Measurements from ENCODE around the gene MORN3. TPM values are rescaled to one million over a fixed set of nuclear protein-coding genes. Genes with fewer than 3 reads are reported as not detected.

MORN3 gene
- total RNA-seq, 2 donors from 2014 or later = 1.4 to 1.6 TPM

DNA sequence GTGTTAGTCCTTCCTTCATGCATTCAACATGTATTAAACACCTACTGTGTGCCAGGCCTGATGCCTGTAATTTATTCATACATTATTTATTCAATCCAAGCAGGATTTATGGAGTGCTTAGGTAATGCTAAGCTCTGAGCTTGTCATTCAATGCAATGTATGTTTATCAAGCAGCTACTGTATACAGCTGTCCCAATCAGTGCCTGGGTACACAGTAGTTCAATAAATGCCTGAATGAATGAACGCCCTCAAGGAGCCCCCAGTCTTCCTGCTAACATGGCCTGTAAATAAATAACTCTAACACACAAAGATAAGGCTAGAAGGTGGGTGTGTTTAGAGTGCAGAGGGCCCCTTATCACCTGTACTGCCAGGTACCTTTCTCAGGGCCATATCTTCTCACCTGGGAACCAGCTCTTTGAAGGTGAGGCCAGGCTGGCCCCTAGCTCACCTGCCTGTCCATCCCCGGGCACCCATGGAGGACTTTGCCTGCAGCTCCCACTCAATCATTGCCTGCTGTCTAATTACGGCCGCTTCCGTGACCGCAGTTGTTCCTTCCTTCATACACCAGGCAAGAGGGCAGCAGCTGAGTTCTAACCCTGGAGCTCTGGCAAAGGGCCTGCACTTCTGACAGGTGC lies 68.6 kb downstream of the MORN3 start:
- peaks cover 13% of the 10 kb centered on the region for H3K4me1 Mint-ChIP-seq
- WGBS, 2 experiments (ENCODE audit: insufficient coverage in 1 of 2, insufficient read length in 1 of 2) = 93 to 94% methylated on average over 2 to 6 of the region's 6 CpGs
- no peak overlapping the region for H3K27ac ChIP-seq (ENCODE audit: low read depth, low read length)
- H3K4me3 Mint-ChIP-seq = no peak overlapping the region
- TF ChIP-seq, protein P1, sequence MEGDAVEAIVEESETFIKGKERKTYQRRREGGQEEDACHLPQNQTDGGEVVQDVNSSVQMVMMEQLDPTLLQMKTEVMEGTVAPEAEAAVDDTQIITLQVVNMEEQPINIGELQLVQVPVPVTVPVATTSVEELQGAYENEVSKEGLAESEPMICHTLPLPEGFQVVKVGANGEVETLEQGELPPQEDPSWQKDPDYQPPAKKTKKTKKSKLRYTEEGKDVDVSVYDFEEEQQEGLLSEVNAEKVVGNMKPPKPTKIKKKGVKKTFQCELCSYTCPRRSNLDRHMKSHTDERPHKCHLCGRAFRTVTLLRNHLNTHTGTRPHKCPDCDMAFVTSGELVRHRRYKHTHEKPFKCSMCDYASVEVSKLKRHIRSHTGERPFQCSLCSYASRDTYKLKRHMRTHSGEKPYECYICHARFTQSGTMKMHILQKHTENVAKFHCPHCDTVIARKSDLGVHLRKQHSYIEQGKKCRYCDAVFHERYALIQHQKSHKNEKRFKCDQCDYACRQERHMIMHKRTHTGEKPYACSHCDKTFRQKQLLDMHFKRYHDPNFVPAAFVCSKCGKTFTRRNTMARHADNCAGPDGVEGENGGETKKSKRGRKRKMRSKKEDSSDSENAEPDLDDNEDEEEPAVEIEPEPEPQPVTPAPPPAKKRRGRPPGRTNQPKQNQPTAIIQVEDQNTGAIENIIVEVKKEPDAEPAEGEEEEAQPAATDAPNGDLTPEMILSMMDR (conservative IDR thresholded peaks at IDR 0.05) = no peak
- peak; percentile 62 for DNase-seq
- no peaks in the 10 kb centered on the region for H3K9me3 ChIP-seq (ENCODE audit: control insufficient read depth, low read length)
- peaks cover 12% of the 10 kb centered on the region for H3K36me3 Mint-ChIP-seq (ENCODE audit: low read depth)
- H3K9ac ChIP-seq (ENCODE audit: extremely low read depth, low read length, poor library complexity, severe bottlenecking) = no peak overlapping the region
- no peaks in the 10 kb centered on the region for H3K27me3 ChIP-seq (ENCODE audit: control insufficient read depth, insufficient read depth, low read length, poor library complexity, severe bottlenecking)
- H3K9me3 Mint-ChIP-seq = no peaks in the 10 kb centered on the region
- H3K4me3 ChIP-seq (ENCODE audit: low read length) = no peak overlapping the region
- no peaks in the 10 kb centered on the region for H3K27me3 Mint-ChIP-seq (ENCODE audit: insufficient read depth)
- H3K36me3 ChIP-seq (ENCODE audit: control insufficient read depth, insufficient read depth, low read length) = peaks cover 3% of the 10 kb centered on the region
- H3K27ac Mint-ChIP-seq = no peak overlapping the region
- no peaks in the 10 kb centered on the region for H3K4me1 ChIP-seq (ENCODE audit: control insufficient read depth, insufficient read depth, low read length)

Other genes starting within 250 kb of the MORN3 start
- gene KDM2B, start 88.6 kb downstream of the MORN3 start, total RNA-seq = 100 to 1,000 TPM; 103 to 125 TPM
- gene ORAI1, start 43.1 kb downstream of the MORN3 start, total RNA-seq = 10 to 100 TPM; 35.3 to 39.2 TPM
- gene TMEM120B, start 43.1 kb upstream of the MORN3 start, total RNA-seq = 10 to 100 TPM; 21.8 to 25.3 TPM
- 10 to 100 TPM; 31.0 to 35.6 TPM for gene RHOF, start 124.0 kb upstream of the MORN3 start, total RNA-seq
- 10 to 100 TPM; 30.7 to 32.6 TPM for gene SETD1B, start 134.4 kb upstream of the MORN3 start, total RNA-seq
- gene HPD, start 189.2 kb upstream of the MORN3 start, total RNA-seq = under 1 TPM; 0.55 to 0.71 TPM
- gene PSMD9, start 219.1 kb upstream of the MORN3 start, total RNA-seq = 10 to 100 TPM; 41.4 to 50.9 TPM
- 10 to 100 TPM in 1 of 2 donors, 1 to 10 TPM in 1; 3.4 to 11.2 TPM for gene CFAP251, start 248.9 kb upstream of the MORN3 start, total RNA-seq